T-cell (primary cell): ENCODE results near the gene ENKUR. TPM values are rescaled to one million over a fixed set of nuclear protein-coding genes. Genes with fewer than 3 reads are reported as not detected.

Experiments used
- ATAC-seq, 4 experiments: fragments of 200-7000 bp in 3 of 4; fragments of 150-1000 bp in 1 of 4; cut with Tn5 transposase; replicated peaks in 1 of 4; 1 replicate in 3 of 4; 2 replicates in 1 of 4; pipeline ENCODE4 v1.10.0; 2021; ENCODE audit warnings: moderate library complexity in 3 of 4, mild to moderate bottlenecking in 2 of 4, moderate number of reproducible peaks in 1 of 4
- CTCF ChIA-PET, 2 donors: fragments of 300-600 bp; sonication (Branson Sonifier 250); formaldehyde crosslinking; loops; one replicate each; lab custom pipeline; 2022; ENCODE audit warnings: antibody characterized with exemption in 2 of 2; lab: Charles Lee
- POLR2A ChIA-PET, 2 donors: fragments of 300-600 bp; sonication (Branson Sonifier 250); formaldehyde crosslinking; loops; one replicate each; lab custom pipeline; 2022; ENCODE audit warnings: antibody characterized with exemption in 2 of 2; lab: Charles Lee
- DNase-seq, 35 experiments: peaks; one replicate each; pipeline versions ENCODE4 v3.0.0 to v3.0.0-alpha.2; 2013 to 2023
- H3K27ac ChIP-seq: one replicate; pipeline ENCODE4 v1.5.1; 2013; ENCODE audit warnings: low read length
- H3K27me3 ChIP-seq, 2 experiments: replicated peaks in 1 of 2; 1 replicate in 1 of 2; 2 replicates in 1 of 2; pipeline versions ENCODE4 v1.6.1 to v1.7.0; 2013; ENCODE audit warnings: low read length in 1 of 2, mixed read lengths in 1 of 2; ENCODE audit not compliant: control insufficient read depth in 2 of 2, insufficient read depth in 2 of 2; ENCODE audit errors: extremely low read depth in 1 of 2
- H3K36me3 ChIP-seq, 2 donors: 1 replicate in 1 of 2; 2 replicates in 1 of 2; pipeline versions ENCODE4 v1.6.1 to v1.7.0; 2013; ENCODE audit warnings: low read length in 1 of 2; ENCODE audit not compliant: control insufficient read depth in 2 of 2, insufficient read depth in 1 of 2; ENCODE audit errors: extremely low read depth in 1 of 2
- H3K4me1 ChIP-seq, 2 experiments: 1 replicate in 1 of 2; 2 replicates in 1 of 2; pipeline versions ENCODE4 v1.6.1 to v1.7.0; 2013; ENCODE audit warnings: low read length in 2 of 2, mixed read lengths in 1 of 2; ENCODE audit not compliant: insufficient read depth in 2 of 2, control insufficient read depth in 1 of 2; ENCODE audit errors: extremely low read depth in 1 of 2
- H3K4me3 ChIP-seq, 2 donors: 1 replicate in 1 of 2; 2 replicates in 1 of 2; pipeline versions ENCODE4 v1.5.1 to v1.7.0; 2013; ENCODE audit warnings: mild to moderate bottlenecking in 2 of 2, low read length in 1 of 2, moderate library complexity in 1 of 2; ENCODE audit not compliant: control insufficient read depth in 1 of 2; ENCODE audit errors: extremely low read depth in 1 of 2
- H3K9me3 ChIP-seq: 2 replicates; pipeline ENCODE4 v1.7.0; 2013
- H3K27ac Mint-ChIP-seq, 2 donors: one replicate each; pipeline ENCODE4 v1.8.0; 2020 to 2021; ENCODE audit warnings: mild to moderate bottlenecking in 2 of 2, mixed read lengths in 2 of 2
- H3K27me3 Mint-ChIP-seq, 2 donors: one replicate each; pipeline ENCODE4 v1.8.0; 2021 to 2022; ENCODE audit warnings: mixed read lengths in 2 of 2
- H3K36me3 Mint-ChIP-seq: one replicate; pipeline ENCODE4 v1.8.0; 2021; ENCODE audit warnings: mixed read lengths
- H3K4me1 Mint-ChIP-seq, 3 donors: one replicate each; pipeline ENCODE4 v1.8.0; 2020 to 2022; ENCODE audit warnings: mixed read lengths in 3 of 3, mild to moderate bottlenecking in 1 of 3
- H3K4me3 Mint-ChIP-seq, 3 donors: one replicate each; pipeline ENCODE4 v1.8.0; 2020 to 2022; ENCODE audit warnings: mild to moderate bottlenecking in 3 of 3, mixed read lengths in 3 of 3, moderate library complexity in 3 of 3
- H3K9me3 Mint-ChIP-seq, 3 donors: one replicate each; pipeline ENCODE4 v1.8.0; 2020 to 2022; ENCODE audit warnings: mixed read lengths in 3 of 3
- WGBS: methylation state at CpG from one replicate; pipeline ENCODE4 v1.1.5; 2013; ENCODE audit warnings: missing lambda C conversion rate; ENCODE audit not compliant: insufficient coverage; 5-methylcytosine and 5-hydroxymethylcytosine counted together
- total RNA-seq, 35 experiments: library from RNA in 6 of 35; stranded (reverse) in 6 of 35; fragments of 120-200 nt in 1 of 35; gene quantifications; one replicate each; pipeline versions ENCODE4 v1.2.1 to v1.2.4 and lab custom pipeline; 2013 to 2026

ENKUR gene
- total RNA-seq (under 1 TPM in 1 of 5 donors, not detected in 4; 0.48 TPM), total RNA-seq (lab: John Stamatoyannopoulos, UW) (0 to 0.61 (median 0.17) reads per million in 29 experiments)
- total RNA-seq (2013), result 0.53 TPM

DNA sequence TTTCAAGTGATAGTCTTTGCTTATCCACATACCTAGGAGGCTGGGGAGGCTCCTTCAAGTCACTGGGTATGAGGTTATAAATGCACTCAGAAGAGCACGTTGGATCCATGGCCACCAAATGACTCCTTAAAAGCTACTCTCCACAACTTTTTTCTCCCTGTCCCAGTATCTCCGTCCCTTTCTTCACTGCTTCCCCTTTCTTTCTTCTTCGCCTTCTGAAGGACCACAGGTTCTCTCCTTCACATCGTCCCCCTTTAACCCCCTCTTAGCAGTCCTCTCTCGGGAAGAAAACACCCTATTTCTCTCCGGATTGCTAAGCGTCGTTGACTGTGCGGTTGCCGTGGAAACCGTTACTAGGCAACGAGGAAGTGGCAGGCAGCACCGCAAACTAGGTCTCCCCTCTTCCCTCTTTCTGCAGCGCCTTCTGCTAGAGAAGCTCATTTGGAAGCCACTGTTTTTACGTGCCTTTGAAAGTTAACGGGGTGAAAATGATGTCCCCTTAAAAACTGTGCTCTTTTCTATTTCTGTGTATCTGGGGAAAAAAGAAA, at the start of gene ENKUR:
Gene ENKUR (minus strand): TSS at position 331 of the 548 bp plus-strand sequence. CDS start 222 bp downstream, at position 109.
- peak within 1 kb of the TSS; percentile 96 to 98 for H3K27ac Mint-ChIP-seq
- DNase-seq (peak; percentile 83 to 98 (median 93)), ATAC-seq (peak; percentile 54 to 65 (median 56))
- CTCF ChIA-PET, result interaction anchor here (0.5 to 1.1 kb wide), 3 partner anchors 26 to 394 kb away, joined by 3 to 5 read pairs (median 3); no protein-coding TSS in a partner anchor
- Histone ChIP-seq H3K4me3 (peak within 1 kb of the TSS; percentile 86 to 89), H3K27me3 (no peaks in the 10 kb centered on the region), H3K27ac (peak within 1 kb of the TSS; percentile 90), H3K36me3 (no peaks in the 10 kb centered on the region), H3K9me3 (no peaks in the 10 kb centered on the region), H3K4me1 (peaks cover 10 to 17% of the 10 kb centered on the region in 2 experiments)
- H3K36me3 Mint-ChIP-seq, result no peaks in the 10 kb centered on the region
- H3K4me3 Mint-ChIP-seq, result peak within 1 kb of the TSS; percentile 87 to 91 (median 88)
- no peaks in the 10 kb centered on the region for H3K9me3 Mint-ChIP-seq
- POLR2A ChIA-PET, result interaction anchor here (0.9 to 1.4 kb wide), 2 partner anchors 394 kb away, joined by 6 to 9 read pairs; no protein-coding TSS in a partner anchor
- H3K27me3 Mint-ChIP-seq, result no peaks in the 10 kb centered on the region
- WGBS, result 0% methylated on average over 13 of the region's 16 CpGs
- peaks cover 23 to 35% (median 28%) of the 10 kb centered on the region in 3 donors for H3K4me1 Mint-ChIP-seq

- Mint-ChIP-seq H3K27ac (no peak overlapping the region), H3K4me3 (no peak overlapping the region), H3K36me3 (no peaks in the 10 kb centered on the region), H3K27me3 (peaks cover 0 to 3% of the 10 kb centered on the region in 2 donors), H3K4me1 (peaks cover 0 to 20% (median 6%) of the 10 kb centered on the region in 3 donors), H3K9me3 (no peaks in the 10 kb centered on the region)
- no CpG with 5 or more reads among the region's 2 CpGs for WGBS
- ATAC-seq (no peak), DNase-seq (no peak)
- CTCF ChIA-PET, result interaction anchor here in 1 of 2 donors (0.5 to 0.6 kb wide), 2 partner anchors 10 to 874 kb away, joined by 3 to 4 read pairs; no protein-coding TSS in a partner anchor
- H3K36me3 ChIP-seq, result no peaks in the 10 kb centered on the region
- H3K9me3 ChIP-seq, result no peaks in the 10 kb centered on the region
- H3K27ac ChIP-seq, result no peak overlapping the region
- no peak overlapping the region for H3K4me3 ChIP-seq
- peaks cover 0 to 4% of the 10 kb centered on the region in 2 experiments for H3K27me3 ChIP-seq
- peaks cover 0 to 14% of the 10 kb centered on the region in 2 experiments for H3K4me1 ChIP-seq
- POLR2A ChIA-PET, result no interaction called here
These were observed 48.4 kb upstream of the ENKUR start for GRCh38 chr10:25064401-25064800.

GRCh38 chr10:25063644-25064043, 47.7 kb upstream of the ENKUR start:
- H3K4me1 Mint-ChIP-seq, result peaks cover 0 to 20% (median 6%) of the 10 kb centered on the region in 3 donors
- ChIA-PET POLR2A (no interaction called here), CTCF (no interaction called here)
- H3K36me3 Mint-ChIP-seq, result no peaks in the 10 kb centered on the region
- H3K4me3 Mint-ChIP-seq, result no peak overlapping the region
- no peaks in the 10 kb centered on the region for H3K9me3 ChIP-seq
- H3K4me1 ChIP-seq, result peaks cover 0 to 14% of the 10 kb centered on the region in 2 experiments
- ATAC-seq (no peak), DNase-seq (no peak)
- H3K27me3 ChIP-seq, result peaks cover 0 to 4% of the 10 kb centered on the region in 2 experiments
- H3K9me3 Mint-ChIP-seq, result no peaks in the 10 kb centered on the region
- no peak overlapping the region for H3K27ac Mint-ChIP-seq
- WGBS, result 80% methylated on average over 1 of the region's 8 CpGs
- H3K36me3 ChIP-seq, result no peaks in the 10 kb centered on the region
- H3K27ac ChIP-seq, result no peak overlapping the region
- peaks cover 0 to 3% of the 10 kb centered on the region in 2 donors for H3K27me3 Mint-ChIP-seq
- H3K4me3 ChIP-seq, result no peak overlapping the region

- no peaks in the 10 kb centered on the region for H3K9me3 ChIP-seq
- H3K36me3 ChIP-seq, result no peaks in the 10 kb centered on the region
- Mint-ChIP-seq H3K4me3 (peak overlapping the region in 1 of 3 donors; percentile 18), H3K4me1 (peaks cover 0 to 20% (median 6%) of the 10 kb centered on the region in 3 donors), H3K9me3 (no peaks in the 10 kb centered on the region), H3K27ac (no peak overlapping the region), H3K36me3 (no peaks in the 10 kb centered on the region), H3K27me3 (peaks cover 0 to 3% of the 10 kb centered on the region in 2 donors)
- 80% methylated on average over 1 of the region's 1 CpG for WGBS
- ATAC-seq, result no peak
- H3K27ac ChIP-seq, result no peak overlapping the region
- POLR2A ChIA-PET, result no interaction called here
- CTCF ChIA-PET, result no interaction called here
- peaks cover 0 to 4% of the 10 kb centered on the region in 2 experiments for H3K27me3 ChIP-seq
- no peak for DNase-seq
- no peak overlapping the region for H3K4me3 ChIP-seq
- peaks cover 0 to 14% of the 10 kb centered on the region in 2 experiments for H3K4me1 ChIP-seq
These were observed 47.2 kb upstream of the ENKUR start for GRCh38 chr10:25063157-25063556.

DNA sequence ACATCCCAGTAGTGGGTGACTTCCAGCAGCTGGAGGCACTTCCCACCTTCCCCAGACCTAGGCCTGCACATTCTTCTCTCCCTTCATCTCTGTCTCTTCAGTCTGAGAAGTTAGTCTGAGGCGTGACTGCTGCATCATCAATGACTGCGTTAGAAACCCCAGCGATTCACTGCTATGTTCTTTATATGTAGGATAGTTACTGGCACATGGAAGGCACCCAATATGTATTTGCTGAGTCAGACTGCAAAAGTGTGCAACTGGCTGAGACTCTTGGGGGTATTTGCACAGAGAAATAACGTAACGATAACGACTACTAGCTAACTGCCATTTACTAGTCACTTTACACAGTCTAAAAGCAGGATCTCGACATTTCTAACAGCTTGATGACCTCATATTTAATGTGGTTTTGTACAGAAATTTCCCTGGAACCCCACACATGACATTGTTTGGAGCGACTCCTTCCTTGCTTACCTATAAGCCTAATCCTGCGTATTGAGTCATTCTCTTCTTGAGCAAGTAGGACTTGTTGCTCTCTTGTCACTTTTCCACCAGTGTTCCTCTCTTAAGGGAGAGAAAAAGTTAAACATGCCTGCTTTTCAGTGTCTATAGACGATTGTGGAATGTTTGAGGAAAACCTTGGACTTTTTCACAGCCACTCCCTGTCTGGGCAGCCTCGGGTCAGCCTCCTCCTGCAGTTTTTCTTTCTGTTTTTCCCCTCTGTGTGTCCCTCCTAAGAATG, 45.9 kb upstream of the ENKUR start:
- no peaks in the 10 kb centered on the region for H3K9me3 ChIP-seq
- peaks cover 0 to 4% of the 10 kb centered on the region in 2 experiments for H3K27me3 ChIP-seq
- ATAC-seq (no peak), DNase-seq (no peak)
- no peak overlapping the region for H3K4me3 ChIP-seq
- H3K36me3 ChIP-seq, result no peaks in the 10 kb centered on the region
- H3K4me1 Mint-ChIP-seq, result peaks cover 0 to 20% (median 6%) of the 10 kb centered on the region in 3 donors
- ChIA-PET POLR2A (no interaction called here), CTCF (no interaction called here)
- H3K4me1 ChIP-seq, result peaks cover 0 to 14% of the 10 kb centered on the region in 2 experiments
- 38% methylated on average over 3 of the region's 11 CpGs for WGBS
- peaks cover 0 to 5% of the 10 kb centered on the region in 2 donors for H3K27me3 Mint-ChIP-seq
- H3K27ac Mint-ChIP-seq, result peak overlapping the region in 1 of 2 donors; percentile 90
- H3K4me3 Mint-ChIP-seq, result no peak overlapping the region
- no peaks in the 10 kb centered on the region for H3K36me3 Mint-ChIP-seq
- no peaks in the 10 kb centered on the region for H3K9me3 Mint-ChIP-seq
- H3K27ac ChIP-seq, result no peak overlapping the region

DNA sequence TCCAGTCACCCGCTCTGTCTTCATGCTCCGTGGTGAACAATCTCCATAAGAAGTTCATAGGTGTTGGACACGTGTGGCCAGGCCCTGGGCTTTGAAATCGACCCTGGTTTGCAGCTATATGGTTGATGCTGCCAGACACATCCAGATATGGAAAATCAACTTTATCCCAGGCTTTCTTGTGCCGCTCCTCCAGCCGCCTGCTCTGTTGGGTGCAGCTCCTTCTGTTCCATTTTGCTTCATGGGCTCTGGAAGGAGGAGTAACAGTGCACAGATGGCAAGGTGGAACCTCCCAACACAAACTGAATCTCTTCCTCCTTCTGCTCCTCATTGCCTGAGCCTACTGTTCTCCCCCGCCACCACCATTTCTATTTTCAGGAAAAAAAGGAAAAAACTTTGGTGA, 45.2 kb upstream of the ENKUR start:
- Mint-ChIP-seq H3K4me1 (peaks cover 0 to 20% (median 6%) of the 10 kb centered on the region in 3 donors), H3K9me3 (no peaks in the 10 kb centered on the region), H3K36me3 (no peaks in the 10 kb centered on the region), H3K27ac (no peak overlapping the region), H3K4me3 (no peak overlapping the region), H3K27me3 (peaks cover 0 to 6% of the 10 kb centered on the region in 2 donors)
- Histone ChIP-seq H3K4me1 (peaks cover 0 to 14% of the 10 kb centered on the region in 2 experiments), H3K27me3 (peaks cover 0 to 4% of the 10 kb centered on the region in 2 experiments), H3K4me3 (no peak overlapping the region), H3K36me3 (no peaks in the 10 kb centered on the region), H3K27ac (no peak overlapping the region), H3K9me3 (no peaks in the 10 kb centered on the region)
- ChIA-PET CTCF (no interaction called here), POLR2A (no interaction called here)
- DNase-seq, result no peak
- 92% methylated on average over 5 of the region's 7 CpGs for WGBS
- ATAC-seq, result no peak
